NCI-H2107 treated with DMSO at 0.1 percent for 48 hours (cell line): Measurements from ENCODE around the gene MICALL1.
"Not testable (repeated sequence)": the region's sequence is repeated elsewhere in the genome, so short reads cannot be mapped to it uniquely, and the experiment has no call there.

Experiments used
- DNase-seq: peaks from one replicate; lab custom pipeline; 2025; ENCODE audit not compliant: unreplicated experiment; lab: John Stamatoyannopoulos, UW

The MICALL1 gene

GRCh38 chr22:37954686-37955085 lies 48.6 kb downstream of the MICALL1 start:
- DNase-seq = no peak

DNA sequence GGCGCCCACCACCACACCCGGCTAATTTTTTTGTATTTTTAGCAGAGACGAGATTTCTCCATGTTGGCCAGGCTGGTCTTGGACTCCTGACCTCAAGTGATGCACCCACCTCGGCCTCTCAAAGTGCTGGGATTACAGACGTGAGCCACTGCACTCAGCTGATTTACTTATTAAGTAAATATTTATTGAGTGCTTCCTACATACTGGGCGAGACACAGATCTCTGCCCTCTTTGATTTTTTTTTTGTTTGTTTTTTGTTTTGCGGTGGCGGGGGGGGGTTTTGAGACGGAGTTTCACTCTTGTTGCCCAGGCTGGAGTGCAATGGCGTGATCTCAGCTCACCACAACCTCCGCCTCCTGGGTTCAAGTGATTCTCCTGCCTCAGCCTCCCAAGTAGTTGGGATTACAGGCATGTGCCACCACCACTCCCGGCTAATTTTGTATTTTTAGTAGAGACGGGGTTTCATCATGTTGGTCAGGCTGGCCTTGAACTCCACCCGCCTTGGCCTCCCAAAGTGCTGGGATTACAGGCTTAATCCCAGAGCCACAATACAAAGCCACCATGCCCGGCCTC lies 49.8 kb downstream of the MICALL1 start:
- DNase-seq = not testable (repeated sequence)

- no peak for DNase-seq
These were observed 51.1 kb downstream of the MICALL1 start for GRCh38 chr22:37957232-37957631.

GRCh38 chr22:37959231-37959825 lies 53.2 kb downstream of the MICALL1 start:
- DNase-seq = no peak

GRCh38 chr22:37961062-37961461 lies 55.0 kb downstream of the MICALL1 start:
- no peak for DNase-seq

DNA sequence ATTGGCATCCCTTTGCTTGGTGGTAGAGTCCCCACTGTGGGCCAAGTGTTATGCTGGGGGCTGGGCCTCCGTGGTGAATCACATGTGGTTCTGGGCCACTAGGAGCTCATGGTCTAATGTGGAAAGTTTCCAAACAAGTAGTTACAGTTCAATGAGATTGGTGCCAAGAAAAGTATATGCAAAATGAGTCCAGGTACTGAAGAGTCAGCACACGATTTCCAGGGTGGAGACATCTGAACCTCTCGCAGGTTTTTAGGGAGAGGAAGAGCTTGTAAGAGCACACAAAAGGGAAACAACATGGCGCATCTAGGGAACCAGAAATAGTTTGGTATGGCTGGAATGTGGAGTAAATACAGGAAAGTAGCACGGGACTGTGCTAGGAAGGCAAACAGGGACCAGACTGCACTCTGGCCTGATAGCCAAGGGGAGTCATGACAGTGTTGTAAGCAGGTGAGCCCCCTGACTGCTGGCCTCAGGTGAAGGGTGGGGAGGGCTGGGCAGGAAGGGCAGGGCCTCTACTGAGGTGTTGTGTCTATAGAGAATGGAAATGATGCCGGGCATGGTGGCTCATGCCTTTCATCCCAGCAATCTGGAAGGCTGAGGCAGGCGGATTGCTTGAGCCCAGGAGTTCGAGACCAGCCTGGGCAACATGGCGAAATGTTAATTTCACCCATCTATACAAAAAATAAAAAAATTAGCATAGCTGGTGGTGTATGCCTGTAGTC lies 60.0 kb downstream of the MICALL1 start:
- DNase-seq = no peak

GRCh38 chr22:37967147-37967546 lies 61.0 kb downstream of the MICALL1 start:
- no peak for DNase-seq

DNA sequence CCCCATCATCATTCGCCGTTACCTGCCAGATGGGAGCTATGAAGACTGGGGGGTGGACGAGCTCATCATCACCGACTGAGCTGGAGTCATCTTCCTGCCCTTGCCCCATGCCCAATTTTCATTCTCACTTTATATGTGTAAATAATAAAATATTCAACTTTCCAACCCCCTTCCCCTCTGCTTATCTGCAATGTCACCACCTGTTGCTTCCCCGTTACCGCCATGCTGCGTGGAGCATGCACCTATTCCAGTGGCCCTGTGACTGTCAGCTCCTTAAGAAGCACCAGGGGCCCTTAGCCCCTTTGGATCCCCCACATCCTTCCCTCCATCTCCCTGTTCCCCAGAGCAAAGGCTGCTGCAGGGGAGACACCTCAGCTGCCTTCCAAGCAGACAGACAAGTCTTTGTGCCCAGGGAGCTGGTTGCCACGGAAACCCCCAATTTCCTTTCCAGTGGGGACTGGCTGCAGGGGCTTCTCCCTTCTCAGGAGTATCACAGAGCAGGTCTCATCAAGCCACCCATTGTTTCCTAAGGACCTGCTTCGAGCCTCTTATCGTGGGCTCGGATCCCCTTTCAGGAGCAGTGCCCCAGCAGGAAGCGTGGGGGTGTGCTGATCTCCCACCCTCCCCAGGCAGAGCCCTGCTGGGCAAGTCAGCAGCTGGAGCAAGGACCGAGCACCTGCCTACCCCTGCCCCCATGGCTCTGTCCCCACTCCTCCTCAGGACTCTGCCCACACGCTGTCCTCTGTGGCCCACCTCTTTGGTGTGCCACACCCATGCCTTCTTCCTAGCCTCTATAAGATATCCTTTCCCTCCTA lies 61.7 kb downstream of the MICALL1 start:
- DNase-seq = no peak

- DNase-seq = no peak
These were observed 62.6 kb downstream of the MICALL1 start for GRCh38 chr22:37968452-37969251.

- DNase-seq = no peak
These were observed 64.8 kb downstream of the MICALL1 start for GRCh38 chr22:37970864-37971263.

- no peak for DNase-seq
These were observed 65.7 kb downstream of the MICALL1 start for GRCh38 chr22:37971475-37972434.

- DNase-seq = no peak
These were observed 66.4 kb downstream of the MICALL1 start for GRCh38 chr22:37972527-37972926.

GRCh38 chr22:37973271-37974170 lies 67.4 kb downstream of the MICALL1 start:
- DNase-seq = no peak

GRCh38 chr22:37975153-37975552 lies 69.1 kb downstream of the MICALL1 start:
- DNase-seq = no peak

- not testable (repeated sequence) for DNase-seq
These were observed 69.9 kb downstream of the MICALL1 start for GRCh38 chr22:37976022-37976421.

DNA sequence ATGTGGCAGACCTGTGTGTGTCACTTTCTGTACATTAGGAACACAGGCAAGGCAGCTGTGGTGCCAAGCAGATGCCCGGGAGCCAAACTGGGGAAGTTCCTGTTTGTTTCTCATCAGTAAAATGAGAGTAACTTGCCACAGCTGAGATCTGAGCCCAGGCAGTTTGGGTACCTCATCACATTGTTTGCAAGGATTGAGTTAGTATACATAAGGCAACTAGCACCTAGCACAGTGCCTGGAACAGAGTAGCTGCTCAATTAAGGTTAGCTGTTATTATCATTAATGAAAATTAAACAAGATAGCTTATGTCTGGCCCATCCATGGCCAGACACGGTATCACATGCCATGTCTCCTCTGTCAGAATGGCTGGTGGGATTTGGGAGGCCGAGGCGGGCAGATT lies 70.5 kb downstream of the MICALL1 start:
- DNase-seq = no peak

DNA sequence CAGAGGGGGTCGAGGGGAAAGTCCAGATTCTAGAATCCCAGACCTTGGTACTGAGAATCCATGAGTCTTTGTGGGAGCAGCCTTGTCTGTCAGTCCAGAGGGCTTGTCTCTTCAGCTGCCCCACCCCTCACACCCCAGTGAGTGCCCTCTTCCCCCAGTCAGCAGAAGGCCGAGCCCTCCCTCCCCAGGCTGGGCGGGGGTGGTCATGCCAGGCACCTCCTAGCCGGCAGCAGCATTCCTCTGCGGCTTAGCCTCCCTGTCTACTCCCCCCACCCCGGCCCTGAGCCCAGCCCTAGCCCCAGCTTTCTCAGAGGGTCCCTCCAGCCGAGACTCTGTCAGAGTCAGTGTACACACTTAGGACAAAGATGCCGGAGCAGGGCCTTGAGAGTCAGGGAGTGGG lies 73.7 kb downstream of the MICALL1 start:
- no peak for DNase-seq

DNA sequence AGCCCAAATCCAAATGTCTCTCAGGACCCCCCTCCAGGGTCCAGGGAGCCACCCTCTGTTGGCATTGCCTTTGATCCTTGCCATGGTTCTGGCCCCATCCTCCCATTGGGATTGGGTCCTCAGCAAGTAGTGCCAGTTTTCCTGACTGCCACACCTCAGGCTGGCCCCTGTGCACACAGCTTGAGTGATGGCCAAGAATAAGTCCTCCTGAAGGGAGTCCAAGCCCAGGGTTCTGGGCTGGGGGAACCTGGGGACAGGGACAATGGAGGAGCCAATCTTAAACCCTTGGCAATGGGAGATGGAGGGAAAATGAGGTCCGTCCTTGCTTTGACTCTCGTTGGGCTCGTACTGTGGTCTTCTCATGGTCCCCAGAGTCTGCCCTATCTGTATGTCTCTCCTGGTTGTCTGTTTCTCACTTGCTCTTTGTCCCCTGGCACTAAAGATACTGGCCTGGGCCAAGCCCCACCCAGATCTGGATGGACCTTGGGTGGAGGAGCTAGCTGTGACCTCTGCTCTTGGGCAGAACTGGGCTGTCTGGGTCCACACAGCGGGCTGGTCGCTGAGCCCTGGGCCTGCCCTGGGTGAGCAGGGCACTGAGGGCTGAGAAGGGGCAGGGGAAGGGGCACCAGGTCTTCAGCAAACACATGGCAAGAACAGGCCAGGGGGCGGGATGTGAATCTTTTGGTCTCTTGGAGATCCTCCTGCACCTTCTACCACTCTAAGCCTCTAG lies 75.3 kb downstream of the MICALL1 start:
- DNase-seq = no peak
